22Rv1 (cell line): ENCODE data around the gene CPNE9.
A peak's percentile ranks its signal among the peaks of the same experiment; 100 is the strongest.

Experiments
- H3K27ac ChIP-seq: fragments of 450-650 bp; 2 replicates; pipeline ENCODE4 v1.5.1; 2017
- ZFX ChIP-seq: fragments of 450-650 bp; IDR thresholded peaks from 2 replicates; pipeline ENCODE4 v1.6.1; 2017; ENCODE audit warnings: antibody characterized with exemption, borderline replicate concordance
- TF ChIP-seq, protein P1 (sequence below): fragments of 450-650 bp; IDR thresholded peaks from 2 replicates; pipeline ENCODE4 v1.5.1; 2017; ENCODE audit warnings: mild to moderate bottlenecking

CPNE9 gene, protein sequence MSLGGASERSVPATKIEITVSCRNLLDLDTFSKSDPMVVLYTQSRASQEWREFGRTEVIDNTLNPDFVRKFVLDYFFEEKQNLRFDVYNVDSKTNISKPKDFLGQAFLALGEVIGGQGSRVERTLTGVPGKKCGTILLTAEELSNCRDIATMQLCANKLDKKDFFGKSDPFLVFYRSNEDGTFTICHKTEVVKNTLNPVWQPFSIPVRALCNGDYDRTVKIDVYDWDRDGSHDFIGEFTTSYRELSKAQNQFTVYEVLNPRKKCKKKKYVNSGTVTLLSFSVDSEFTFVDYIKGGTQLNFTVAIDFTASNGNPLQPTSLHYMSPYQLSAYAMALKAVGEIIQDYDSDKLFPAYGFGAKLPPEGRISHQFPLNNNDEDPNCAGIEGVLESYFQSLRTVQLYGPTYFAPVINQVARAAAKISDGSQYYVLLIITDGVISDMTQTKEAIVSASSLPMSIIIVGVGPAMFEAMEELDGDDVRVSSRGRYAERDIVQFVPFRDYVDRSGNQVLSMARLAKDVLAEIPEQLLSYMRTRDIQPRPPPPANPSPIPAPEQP

DNA sequence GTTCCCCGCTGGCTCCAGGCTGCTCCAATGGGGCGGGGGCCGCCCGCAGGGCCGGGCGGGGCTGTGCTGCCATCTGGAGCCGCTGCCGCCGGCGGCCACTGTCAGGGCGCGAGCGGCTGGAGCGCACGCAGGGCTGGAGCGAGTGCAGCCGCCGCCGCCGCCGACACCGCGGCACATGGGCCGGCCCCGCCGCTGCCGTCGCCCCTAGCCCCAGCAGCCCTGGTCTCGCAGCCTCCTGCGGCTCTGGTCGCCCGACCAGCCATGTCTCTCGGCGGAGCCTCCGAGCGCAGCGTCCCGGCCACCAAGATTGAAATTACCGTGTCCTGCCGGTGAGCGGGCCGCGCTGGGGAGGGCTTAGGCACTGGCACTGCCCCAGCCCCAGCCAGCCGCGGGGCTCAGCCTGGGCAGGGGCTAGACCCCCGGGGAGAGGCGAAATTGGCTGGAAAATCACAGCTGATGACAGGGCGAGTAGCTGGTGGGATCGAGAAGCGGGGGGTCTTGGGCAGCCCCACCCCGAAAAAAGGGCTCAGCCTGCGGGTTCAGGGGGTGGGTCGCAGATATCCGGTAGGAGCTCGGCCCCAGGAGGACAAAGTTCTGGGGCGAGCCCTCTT, at the start of gene CPNE9:
CPNE9 (plus strand) TSS at position 98 of the 611 bp plus-strand sequence; CDS start at position 262, 164 bp downstream.
- no peak within 1 kb of the TSS for H3K27ac ChIP-seq
- no peak for TF ChIP-seq ZFX
- TF ChIP-seq, protein P1, sequence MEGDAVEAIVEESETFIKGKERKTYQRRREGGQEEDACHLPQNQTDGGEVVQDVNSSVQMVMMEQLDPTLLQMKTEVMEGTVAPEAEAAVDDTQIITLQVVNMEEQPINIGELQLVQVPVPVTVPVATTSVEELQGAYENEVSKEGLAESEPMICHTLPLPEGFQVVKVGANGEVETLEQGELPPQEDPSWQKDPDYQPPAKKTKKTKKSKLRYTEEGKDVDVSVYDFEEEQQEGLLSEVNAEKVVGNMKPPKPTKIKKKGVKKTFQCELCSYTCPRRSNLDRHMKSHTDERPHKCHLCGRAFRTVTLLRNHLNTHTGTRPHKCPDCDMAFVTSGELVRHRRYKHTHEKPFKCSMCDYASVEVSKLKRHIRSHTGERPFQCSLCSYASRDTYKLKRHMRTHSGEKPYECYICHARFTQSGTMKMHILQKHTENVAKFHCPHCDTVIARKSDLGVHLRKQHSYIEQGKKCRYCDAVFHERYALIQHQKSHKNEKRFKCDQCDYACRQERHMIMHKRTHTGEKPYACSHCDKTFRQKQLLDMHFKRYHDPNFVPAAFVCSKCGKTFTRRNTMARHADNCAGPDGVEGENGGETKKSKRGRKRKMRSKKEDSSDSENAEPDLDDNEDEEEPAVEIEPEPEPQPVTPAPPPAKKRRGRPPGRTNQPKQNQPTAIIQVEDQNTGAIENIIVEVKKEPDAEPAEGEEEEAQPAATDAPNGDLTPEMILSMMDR: no peak

DNA sequence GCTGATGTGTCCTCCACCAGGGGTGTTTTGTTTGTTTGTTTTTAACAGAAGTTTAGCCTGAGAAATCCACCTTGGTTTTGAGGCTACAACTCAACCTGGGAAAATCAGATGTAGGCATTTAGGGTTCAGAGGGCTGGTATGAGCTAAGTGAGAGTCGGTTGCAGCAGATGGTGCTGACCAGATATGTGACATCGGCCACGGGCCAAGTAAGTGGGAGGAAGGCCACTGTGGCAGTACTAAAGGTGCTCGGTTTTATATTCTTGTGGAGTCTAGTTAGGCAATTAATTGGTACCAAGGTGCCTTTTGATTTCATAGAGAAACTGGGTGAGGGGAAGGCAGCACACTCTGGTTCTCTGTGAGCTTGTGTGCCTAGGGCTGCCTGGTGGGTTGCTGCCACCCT, 43.8 kb upstream of the CPNE9 start:
- H3K27ac ChIP-seq: no peak overlapping the region
- TF ChIP-seq, protein P1: no peak
- TF ChIP-seq ZFX: no peak

- TF ChIP-seq, protein P1: no peak
- TF ChIP-seq ZFX: no peak
- H3K27ac ChIP-seq: no peak overlapping the region
Observed at GRCh38 chr3:9660972-9661371, 42.7 kb upstream of the CPNE9 start.

DNA sequence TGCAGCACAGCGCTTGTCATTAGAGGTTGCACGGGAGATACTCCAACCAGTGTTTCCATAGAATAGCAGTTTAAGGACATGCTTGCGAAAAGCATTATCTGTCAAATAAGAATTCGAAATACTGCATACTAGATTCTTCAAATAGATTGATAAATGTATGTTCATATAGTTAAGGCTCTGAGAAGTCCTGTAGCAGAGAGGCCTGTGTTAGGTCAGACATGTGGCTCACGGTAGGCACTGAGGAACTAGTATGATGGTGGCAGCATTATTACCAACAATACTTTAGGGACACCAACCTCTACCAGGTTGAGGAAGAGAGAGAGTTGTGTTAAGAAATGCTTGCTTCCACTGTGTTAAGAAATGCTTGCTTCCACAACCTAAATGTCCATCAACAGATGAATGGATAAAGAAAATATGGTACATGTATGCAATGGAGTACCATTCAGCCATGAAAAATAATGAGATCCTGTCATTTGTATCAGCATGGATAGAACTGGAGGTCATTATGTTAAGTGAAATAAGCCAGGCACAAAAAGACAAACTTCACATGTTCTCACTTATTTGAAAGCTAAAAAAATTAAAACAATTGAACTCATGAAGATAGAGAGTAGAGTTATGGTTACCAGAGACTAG, 39.4 kb upstream of the CPNE9 start:
- no peak overlapping the region for H3K27ac ChIP-seq
- no peak for TF ChIP-seq ZFX
- TF ChIP-seq, protein P1: no peak

DNA sequence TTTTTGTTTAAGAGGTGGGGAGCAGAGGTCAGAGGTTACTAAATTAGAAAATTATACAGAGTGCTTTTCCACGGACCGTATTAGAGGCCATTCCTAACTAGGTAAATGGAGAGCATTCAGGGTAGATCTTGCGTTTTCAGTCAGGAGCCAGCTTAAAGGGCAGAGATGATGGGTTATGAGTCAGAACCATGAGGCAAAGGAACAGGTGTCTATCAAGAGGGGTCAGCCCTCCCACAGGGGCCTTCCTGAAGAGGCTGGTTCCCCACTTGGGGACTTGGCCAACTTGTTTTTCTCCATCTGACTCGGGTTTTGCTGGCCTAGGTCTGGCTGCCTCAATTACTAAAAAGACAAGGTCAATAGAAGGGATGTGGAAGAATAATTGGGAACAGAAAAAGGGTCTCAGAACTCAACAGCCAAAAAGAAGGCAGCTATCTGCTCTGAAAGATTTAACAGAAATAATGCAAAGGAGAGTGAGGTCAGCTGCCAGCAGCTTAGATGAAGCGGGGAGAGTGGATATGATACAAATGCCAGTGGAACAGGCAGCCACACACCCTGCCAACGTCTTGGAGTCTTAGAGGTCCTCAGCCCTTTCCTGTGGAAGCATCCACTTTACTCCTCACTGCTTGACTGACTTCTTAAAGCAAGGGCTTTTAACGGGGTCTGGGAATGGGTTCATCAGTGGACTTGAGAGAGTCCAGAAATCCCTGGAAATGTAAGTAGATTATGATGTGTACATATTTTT, 36.8 kb upstream of the CPNE9 start:
- no peak overlapping the region for H3K27ac ChIP-seq
- TF ChIP-seq ZFX: no peak
- TF ChIP-seq, protein P1: no peak

GRCh38 chr3:9669277-9669676, 34.4 kb upstream of the CPNE9 start:
- TF ChIP-seq, protein P1: no peak
- TF ChIP-seq ZFX: no peak
- H3K27ac ChIP-seq: 0 out of 2 replicates have a peak overlapping the region, but pooled peaks have one; percentile 13
